BE2C (cell line): ENCODE results near the gene RBP2.

Source experiments
- DNase-seq: peaks from one replicate; pipeline ENCODE4 v3.0.0-alpha.2; 2020
- H3K27me3 ChIP-seq: fragments of 250-450 bp; sonication (Bioruptor Pico); 2 replicates; pipeline ENCODE4 v1.5.1; 2020; ENCODE audit warnings: mild to moderate bottlenecking
- H3K36me3 ChIP-seq: fragments of 250-450 bp; sonication (Bioruptor Pico); 2 replicates; pipeline ENCODE4 v1.5.1; 2020; ENCODE audit warnings: mild to moderate bottlenecking
- H3K4me1 ChIP-seq: fragments of 250-450 bp; sonication (Bioruptor Pico); 2 replicates; pipeline ENCODE4 v1.5.1; 2020
- H3K4me3 ChIP-seq: 2 replicates; pipeline ENCODE4 v1.5.1; 2011; ENCODE audit warnings: low read depth, low read length
- H3K9me3 ChIP-seq: fragments of 250-450 bp; sonication (Bioruptor Pico); 2 replicates; pipeline ENCODE4 v1.5.1; 2020
- TF ChIP-seq, protein P1 (sequence below): IDR thresholded peaks from 2 replicates; pipeline ENCODE4 v1.5.1; 2012; ENCODE audit warnings: mild to moderate bottlenecking, low read depth, low read length

RBP2 gene

DNA sequence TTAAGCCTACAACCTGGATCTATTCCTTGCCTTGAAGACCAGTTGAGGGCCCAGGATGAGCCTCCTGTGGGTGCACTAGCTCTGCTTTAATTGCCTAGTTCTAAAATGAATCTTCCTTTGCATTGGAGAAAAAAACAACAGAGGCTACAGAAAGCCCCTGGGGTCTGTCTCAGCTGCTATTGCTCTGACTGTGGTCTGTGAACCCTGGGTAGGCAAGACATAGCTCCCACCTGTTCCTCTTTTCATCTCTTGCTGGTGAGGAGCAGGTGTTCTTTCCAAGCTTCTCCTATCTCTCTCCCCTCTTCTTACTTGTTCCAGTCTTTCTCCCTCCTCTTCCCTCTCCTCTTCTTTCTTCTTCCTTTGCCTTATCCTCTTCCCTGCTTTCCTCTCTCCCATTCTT is 28.8 kb downstream of the RBP2 start:
- Histone ChIP-seq H3K36me3 (no peaks in the 10 kb centered on the region), H3K4me1 (no peaks in the 10 kb centered on the region), H3K4me3 (no peak overlapping the region), H3K9me3 (no peaks in the 10 kb centered on the region), H3K27me3 (no peaks in the 10 kb centered on the region)
- no peak for DNase-seq
- TF ChIP-seq, protein P1, sequence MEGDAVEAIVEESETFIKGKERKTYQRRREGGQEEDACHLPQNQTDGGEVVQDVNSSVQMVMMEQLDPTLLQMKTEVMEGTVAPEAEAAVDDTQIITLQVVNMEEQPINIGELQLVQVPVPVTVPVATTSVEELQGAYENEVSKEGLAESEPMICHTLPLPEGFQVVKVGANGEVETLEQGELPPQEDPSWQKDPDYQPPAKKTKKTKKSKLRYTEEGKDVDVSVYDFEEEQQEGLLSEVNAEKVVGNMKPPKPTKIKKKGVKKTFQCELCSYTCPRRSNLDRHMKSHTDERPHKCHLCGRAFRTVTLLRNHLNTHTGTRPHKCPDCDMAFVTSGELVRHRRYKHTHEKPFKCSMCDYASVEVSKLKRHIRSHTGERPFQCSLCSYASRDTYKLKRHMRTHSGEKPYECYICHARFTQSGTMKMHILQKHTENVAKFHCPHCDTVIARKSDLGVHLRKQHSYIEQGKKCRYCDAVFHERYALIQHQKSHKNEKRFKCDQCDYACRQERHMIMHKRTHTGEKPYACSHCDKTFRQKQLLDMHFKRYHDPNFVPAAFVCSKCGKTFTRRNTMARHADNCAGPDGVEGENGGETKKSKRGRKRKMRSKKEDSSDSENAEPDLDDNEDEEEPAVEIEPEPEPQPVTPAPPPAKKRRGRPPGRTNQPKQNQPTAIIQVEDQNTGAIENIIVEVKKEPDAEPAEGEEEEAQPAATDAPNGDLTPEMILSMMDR: no peak

DNA sequence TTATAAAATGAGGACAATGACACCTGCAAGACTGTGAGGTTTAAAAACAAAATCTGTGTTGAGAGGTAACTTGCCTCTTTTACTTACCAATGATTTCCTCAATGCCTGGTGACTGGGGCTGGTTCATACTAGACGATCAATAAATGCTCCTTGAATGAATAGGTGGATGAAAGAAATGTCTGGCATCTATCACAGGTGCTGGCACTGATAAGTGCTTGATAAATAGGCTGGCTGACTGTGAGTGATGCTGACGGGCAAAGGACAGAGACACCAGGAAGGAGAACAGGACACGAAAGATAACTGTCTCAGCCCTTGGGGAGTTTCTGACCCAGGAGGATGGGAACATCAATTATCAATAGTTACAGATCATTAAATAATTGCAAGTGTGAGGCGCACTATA is 31.9 kb downstream of the RBP2 start:
- H3K36me3 ChIP-seq: no peaks in the 10 kb centered on the region
- H3K27me3 ChIP-seq: no peaks in the 10 kb centered on the region
- no peak for DNase-seq
- H3K4me3 ChIP-seq: no peak overlapping the region
- no peaks in the 10 kb centered on the region for H3K4me1 ChIP-seq
- TF ChIP-seq, protein P1: no peak
- no peaks in the 10 kb centered on the region for H3K9me3 ChIP-seq

DNA sequence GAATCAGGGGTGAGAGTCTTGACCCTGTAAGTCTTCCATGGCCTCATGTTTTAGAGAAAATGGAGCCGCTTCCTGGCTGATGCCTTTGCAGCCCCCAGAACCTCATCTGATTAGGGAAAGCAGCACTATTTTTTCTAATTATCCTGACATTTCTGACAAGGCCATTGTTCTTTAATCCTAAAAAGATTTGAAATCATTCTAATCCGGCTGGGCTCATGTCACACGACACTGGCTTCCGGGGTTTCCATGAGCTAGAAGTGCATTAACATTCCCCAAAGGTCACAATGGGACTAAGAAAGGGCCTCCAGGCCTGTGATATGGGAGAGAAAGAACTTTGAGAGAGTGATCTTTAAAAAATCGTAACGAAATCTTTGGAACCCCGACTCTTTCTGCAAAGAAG is 33.1 kb downstream of the RBP2 start:
- TF ChIP-seq, protein P1: no peak
- no peak for DNase-seq
- H3K4me1 ChIP-seq: no peaks in the 10 kb centered on the region
- H3K27me3 ChIP-seq: no peaks in the 10 kb centered on the region
- H3K36me3 ChIP-seq: no peaks in the 10 kb centered on the region
- no peaks in the 10 kb centered on the region for H3K9me3 ChIP-seq
- no peak overlapping the region for H3K4me3 ChIP-seq

DNA sequence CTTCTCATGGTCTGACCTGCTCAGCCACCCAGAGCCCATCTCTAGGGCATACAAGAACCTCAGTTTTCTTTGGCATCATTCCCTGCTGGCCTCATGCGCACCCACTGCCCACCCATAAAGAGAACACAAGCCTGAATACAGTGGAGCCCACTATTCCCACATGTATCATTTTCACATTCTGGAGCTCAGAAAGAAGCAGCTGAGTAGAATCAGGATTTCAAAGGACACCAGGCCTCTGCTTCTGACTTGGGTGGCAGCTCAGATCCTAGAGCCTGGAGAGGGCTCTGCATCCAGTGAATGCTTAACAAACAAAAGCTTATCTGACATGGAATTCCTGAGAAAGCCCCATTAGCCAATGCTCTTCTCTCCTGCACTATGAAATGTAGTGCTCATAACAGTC is 34.7 kb downstream of the RBP2 start:
- no peaks in the 10 kb centered on the region for H3K4me1 ChIP-seq
- DNase-seq: no peak
- no peaks in the 10 kb centered on the region for H3K36me3 ChIP-seq
- H3K4me3 ChIP-seq: no peak overlapping the region
- TF ChIP-seq, protein P1: no peak
- H3K27me3 ChIP-seq: no peaks in the 10 kb centered on the region
- no peaks in the 10 kb centered on the region for H3K9me3 ChIP-seq

- DNase-seq: no peak
- Histone ChIP-seq H3K9me3 (no peaks in the 10 kb centered on the region), H3K4me3 (no peak overlapping the region), H3K27me3 (no peaks in the 10 kb centered on the region), H3K4me1 (no peaks in the 10 kb centered on the region), H3K36me3 (no peaks in the 10 kb centered on the region)
- TF ChIP-seq, protein P1: no peak
Observed at GRCh38 chr3:139440639-139441556, 35.4 kb downstream of the RBP2 start.

GRCh38 chr3:139439278-139439677 is 37.0 kb downstream of the RBP2 start:
- DNase-seq: no peak
- Histone ChIP-seq H3K36me3 (no peaks in the 10 kb centered on the region), H3K27me3 (no peaks in the 10 kb centered on the region), H3K4me3 (no peak overlapping the region), H3K9me3 (no peaks in the 10 kb centered on the region), H3K4me1 (no peaks in the 10 kb centered on the region)
- TF ChIP-seq, protein P1: no peak
